ENCODE results near the gene PTPMT1.

DNA sequence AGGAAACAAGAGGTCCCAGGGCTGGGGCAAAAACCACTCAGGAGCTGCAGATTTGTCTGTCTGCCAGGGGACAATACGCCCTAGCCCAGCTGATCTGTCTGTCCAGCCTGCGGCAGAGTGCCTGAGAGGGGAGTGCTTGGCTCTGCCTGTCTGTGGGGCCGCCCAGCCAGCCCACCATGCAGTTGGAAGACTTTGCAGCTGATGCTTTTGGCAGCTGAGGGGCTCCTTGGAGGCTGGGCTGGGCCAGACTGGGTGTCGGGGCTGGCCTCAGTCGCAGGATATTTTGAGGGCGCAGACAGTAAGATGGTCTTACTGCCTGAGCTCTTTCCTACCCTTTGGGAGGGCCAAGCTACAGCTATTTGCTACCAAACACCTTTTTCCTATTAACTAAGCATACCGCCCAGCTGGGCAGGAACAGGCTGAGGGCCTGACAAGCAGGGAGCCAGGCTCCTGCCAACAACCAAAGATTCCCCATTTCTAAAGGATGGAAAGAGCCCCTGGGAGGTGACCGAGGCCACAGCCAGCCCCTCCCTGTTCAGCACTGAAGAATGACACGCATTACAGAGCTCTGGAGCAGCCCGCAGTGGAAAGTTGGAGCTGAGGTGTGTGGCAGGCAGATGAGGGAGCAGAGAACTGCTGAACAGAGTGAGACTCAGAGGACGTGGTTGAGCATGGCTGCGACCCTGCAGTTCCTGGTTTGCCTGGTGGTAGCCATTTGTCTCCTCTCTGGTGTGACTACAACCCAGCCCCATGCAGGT, 20.9 kb downstream of the PTPMT1 start, which contains the start of gene FAM180B:
- no peak for TF ChIP-seq ZNF274 (IDR thresholded peaks at IDR 0.05; ENCODE audit: low read depth, low read length)
- no peak for TF ChIP-seq YY1 (IDR thresholded peaks at IDR 0.05; ENCODE audit: insufficient read depth, insufficient read length)
- TF ChIP-seq SUZ12 (IDR thresholded peaks at IDR 0.05; ENCODE audit: extremely low read depth, insufficient read depth, insufficient read length): no peak
